H1 (cell line): Measurements from ENCODE around the gene RBM8A. TPM values are rescaled to one million over a fixed set of nuclear protein-coding genes. Genes with fewer than 3 reads are reported as not detected.

Experiments
- CTCF ChIA-PET: fragments of 300-600 bp; sonication (Branson Sonifier 250); formaldehyde crosslinking; loops from one replicate; lab custom pipeline; 2021; ENCODE audit not compliant: partially characterized antibody; lab: Charles Lee
- POLR2A ChIA-PET: fragments of 300-600 bp; sonication (Branson Sonifier 250); formaldehyde crosslinking; loops from one replicate; lab custom pipeline; 2021; ENCODE audit warnings: inconsistent platforms; ENCODE audit not compliant: partially characterized antibody; lab: Charles Lee
- DNase-seq, 2 experiments: peaks; one replicate each; pipeline versions ENCODE4 v3.0.0 to v3.0.0-alpha.2; 2010 to 2022; ENCODE audit warnings: low spot score in 2 of 2, low read depth in 1 of 2, mixed read lengths in 1 of 2
- FAIRE-seq: peaks from 2 replicates; lab custom pipeline; 2011; peaks lifted over from hg19 to GRCh38; lab: Jason Lieb, UNC
- H2AFZ ChIP-seq: 2 replicates; pipeline ENCODE4 v1.8.1; 2012; ENCODE audit warnings: low read length, inconsistent platforms
- H2AK5ac ChIP-seq: 2 replicates; pipeline ENCODE4 v1.6.1; 2013; ENCODE audit warnings: low read depth, low read length
- H2BK120ac ChIP-seq: replicated peaks from 2 replicates; pipeline ENCODE3; 2013; ENCODE audit warnings: low read depth, low read length, inconsistent platforms
- H2BK12ac ChIP-seq: 2 replicates; pipeline ENCODE4 v1.6.1; 2013; ENCODE audit warnings: low read depth, low read length
- H2BK15ac ChIP-seq: 2 replicates; pipeline ENCODE4 v1.6.1; 2013; ENCODE audit warnings: low read length
- H2BK20ac ChIP-seq: 2 replicates; pipeline ENCODE4 v1.6.1; 2013; ENCODE audit warnings: low read length
- H2BK5ac ChIP-seq: 2 replicates; pipeline ENCODE4 v1.6.1; 2013; ENCODE audit warnings: low read depth, low read length
- H3K14ac ChIP-seq: 2 replicates; pipeline ENCODE4 v1.6.1; 2013; ENCODE audit warnings: inconsistent platforms; ENCODE audit not compliant: insufficient read length
- H3K18ac ChIP-seq: 2 replicates; pipeline ENCODE4 v1.6.1; 2013; ENCODE audit warnings: low read length; ENCODE audit errors: extremely low read depth
- H3K23ac ChIP-seq: 2 replicates; pipeline ENCODE4 v1.6.1; 2013; ENCODE audit warnings: inconsistent platforms; ENCODE audit not compliant: insufficient read length
- H3K23me2 ChIP-seq: 2 replicates; pipeline ENCODE4 v1.6.1; 2013; ENCODE audit warnings: low read depth, low read length
- H3K27ac ChIP-seq: 2 replicates; pipeline ENCODE4 v1.6.1; 2011; ENCODE audit warnings: low read depth, low read length, inconsistent platforms
- H3K27me3 ChIP-seq, 4 experiments: replicated peaks in 1 of 4; 1 replicate in 1 of 4; 2 replicates in 3 of 4; pipeline versions ENCODE4 v1.6.1 to v1.8.1; 2011 to 2013; ENCODE audit warnings: low read length in 3 of 4, mild to moderate bottlenecking in 3 of 4, inconsistent platforms in 2 of 4, mixed read lengths in 2 of 4, moderate library complexity in 1 of 4; ENCODE audit not compliant: control insufficient read depth in 3 of 4, insufficient read depth in 3 of 4; ENCODE audit errors: extremely low read depth in 1 of 4
- H3K36me3 ChIP-seq, 4 experiments: 2 replicates each; pipeline versions ENCODE4 v1.6.1 to v1.8.1; 2011 to 2013; ENCODE audit warnings: mild to moderate bottlenecking in 4 of 4, low read length in 3 of 4, moderate library complexity in 2 of 4, control low read depth in 1 of 4, inconsistent platforms in 1 of 4; ENCODE audit not compliant: insufficient read depth in 4 of 4, control insufficient read depth in 2 of 4
- H3K4ac ChIP-seq: replicated peaks from 2 replicates; pipeline ENCODE3; 2013; ENCODE audit warnings: low read length, low read depth, mixed read lengths, inconsistent platforms; ENCODE audit not compliant: insufficient read length
- H3K4me1 ChIP-seq, 4 experiments: replicated peaks in 1 of 4; 1 replicate in 1 of 4; 2 replicates in 3 of 4; pipeline versions ENCODE4 v1.6.1 to v1.8.1; 2011 to 2013; ENCODE audit warnings: low read length in 3 of 4, inconsistent platforms in 2 of 4, mixed read lengths in 1 of 4; ENCODE audit not compliant: insufficient read depth in 4 of 4, control insufficient read depth in 3 of 4
- H3K4me2 ChIP-seq, 2 experiments: 2 replicates each; pipeline versions ENCODE4 v1.6.1 to v1.8.1; 2011 to 2013; ENCODE audit warnings: low read depth in 2 of 2, low read length in 2 of 2, control low read depth in 1 of 2, inconsistent platforms in 1 of 2, mild to moderate bottlenecking in 1 of 2; ENCODE audit not compliant: insufficient read depth in 1 of 2
- H3K4me3 ChIP-seq, 4 experiments: fragments of 200-600, 300-600 bp in 1 of 4; sonication (generic), shearing (Covaris generic), sonication (Bioruptor Twin) in 1 of 4; 2 replicates each; pipeline versions ENCODE4 v1.5.1 to v1.8.1; 2011 to 2016; ENCODE audit warnings: low read length in 4 of 4, low read depth in 3 of 4, control low read depth in 2 of 4, inconsistent platforms in 2 of 4, mild to moderate bottlenecking in 2 of 4, mixed read lengths in 1 of 4, moderate library complexity in 1 of 4; ENCODE audit not compliant: insufficient read depth in 2 of 4; ENCODE audit errors: extremely low read depth in 1 of 4
- H3K56ac ChIP-seq: replicated peaks from 2 replicates; pipeline ENCODE3; 2013; ENCODE audit warnings: low read depth, mild to moderate bottlenecking, mixed read lengths, low read length, inconsistent platforms; ENCODE audit not compliant: insufficient read length
- H3K79me1 ChIP-seq: 2 replicates; pipeline ENCODE4 v1.6.1; 2013; ENCODE audit warnings: low read depth, low read length, control low read depth
- H3K79me2 ChIP-seq, 2 experiments: 2 replicates each; pipeline versions ENCODE4 v1.6.1 to v1.8.1; 2012 to 2013; ENCODE audit warnings: low read length in 2 of 2, mild to moderate bottlenecking in 2 of 2, inconsistent platforms in 1 of 2; ENCODE audit not compliant: insufficient read depth in 2 of 2, control insufficient read depth in 1 of 2
- H3K9ac ChIP-seq, 4 experiments: replicated peaks in 1 of 4; 1 replicate in 1 of 4; 2 replicates in 3 of 4; pipeline versions ENCODE4 v1.6.1 to v1.8.1; 2011 to 2013; ENCODE audit warnings: low read depth in 3 of 4, low read length in 3 of 4, control low read depth in 2 of 4, mild to moderate bottlenecking in 2 of 4, moderate library complexity in 2 of 4, inconsistent platforms in 1 of 4; ENCODE audit errors: extremely low read depth in 1 of 4
- H3K9me3 ChIP-seq, 2 experiments: 2 replicates each; pipeline versions ENCODE4 v1.6.1 to v1.8.1; 2012 to 2013; ENCODE audit warnings: mild to moderate bottlenecking in 2 of 2, moderate library complexity in 2 of 2, control low read depth in 1 of 2, inconsistent platforms in 1 of 2, low read depth in 1 of 2, low read length in 1 of 2, mixed read lengths in 1 of 2; ENCODE audit not compliant: insufficient read depth in 2 of 2
- H4K20me1 ChIP-seq, 2 experiments: replicated peaks in 1 of 2; 2 replicates each; pipeline versions ENCODE3 to v1.8.1; 2011 to 2013; ENCODE audit warnings: inconsistent platforms in 2 of 2, low read length in 2 of 2, mild to moderate bottlenecking in 1 of 2; ENCODE audit not compliant: insufficient read depth in 2 of 2, control insufficient read depth in 1 of 2
- H4K5ac ChIP-seq: 2 replicates; pipeline ENCODE4 v1.6.1; 2013; ENCODE audit warnings: low read length, low read depth, mixed read lengths, inconsistent platforms; ENCODE audit not compliant: insufficient read length
- H4K8ac ChIP-seq: 2 replicates; pipeline ENCODE4 v1.8.0; 2013; ENCODE audit warnings: mild to moderate bottlenecking, moderate library complexity, low read length, inconsistent platforms; ENCODE audit not compliant: insufficient read depth; ENCODE audit errors: extremely low read depth
- H4K91ac ChIP-seq: replicated peaks from 2 replicates; pipeline ENCODE3; 2013; ENCODE audit warnings: low read length, mixed read lengths, inconsistent platforms; ENCODE audit not compliant: insufficient read length
- GABPA ChIP-seq: IDR thresholded peaks from 2 replicates; pipeline ENCODE4 v1.6.1; 2011; ENCODE audit warnings: mild to moderate bottlenecking, low read length, moderate library complexity, borderline replicate concordance; ENCODE audit not compliant: insufficient read depth
- PHF8 ChIP-seq: fragments of 200-600 bp; sonication (generic); conservative IDR thresholded peaks from 2 replicates; pipeline ENCODE4 v1.7.1; 2012; ENCODE audit warnings: low read depth, mild to moderate bottlenecking, inconsistent platforms, low read length, moderate library complexity
- ZNF274 ChIP-seq: IDR thresholded peaks from 2 replicates; pipeline ENCODE4 v1.7.0; 2012; ENCODE audit warnings: low read length, borderline replicate concordance; ENCODE audit errors: extremely low read depth
- WGBS, 2 experiments: shearing (Covaris generic) in 1 of 2; methylation state at CpG; one replicate each; pipeline versions ENCODE4 v1.1.6 to v1.1.7; 2013 to 2015; ENCODE audit warnings: low lambda C conversion rate in 2 of 2, mixed read lengths in 2 of 2, inconsistent platforms in 1 of 2, low coverage in 1 of 2, missing lambda C conversion rate in 1 of 2; ENCODE audit not compliant: insufficient replicate concordance in 2 of 2, insufficient coverage in 1 of 2, insufficient read length in 1 of 2; ENCODE audit errors: extremely low coverage in 1 of 2, missing lambda C conversion rate in 1 of 2; 5-methylcytosine and 5-hydroxymethylcytosine counted together
- polyA plus RNA-seq, 7 experiments: library from polyadenylated mRNA; depleted of rRNA in 3 of 7; stranded (reverse) in 5 of 7; unstranded in 2 of 7; fragments of >200 nt in 5 of 7; fragments of 200-250 nt in 2 of 7; gene quantifications; 1 replicate in 5 of 7; 2 replicates in 1 of 7; 4 replicates in 1 of 7; pipeline versions ENCODE4 v1.2.1 to v1.2.3, GENCODE V29; 2011 to 2013; ENCODE audit warnings: missing spikeins in 2 of 7, mixed read lengths in 2 of 7
- total RNA-seq: library from RNA; stranded (reverse); fragmentation: NEBNext Ultra II Directional; extraction: Animal tissue kit (Norgen Biotek cat#: 25700); gene quantifications from 2 replicates; pipeline ENCODE4 v1.2.1, GENCODE V29; 2021

RBM8A gene
- total and polyA plus RNA-seq, 2 of the 8 experiments (the other 6 are each of a cell fraction or from before 2014, with no cell fraction given), result 125 to 216 TPM

DNA sequence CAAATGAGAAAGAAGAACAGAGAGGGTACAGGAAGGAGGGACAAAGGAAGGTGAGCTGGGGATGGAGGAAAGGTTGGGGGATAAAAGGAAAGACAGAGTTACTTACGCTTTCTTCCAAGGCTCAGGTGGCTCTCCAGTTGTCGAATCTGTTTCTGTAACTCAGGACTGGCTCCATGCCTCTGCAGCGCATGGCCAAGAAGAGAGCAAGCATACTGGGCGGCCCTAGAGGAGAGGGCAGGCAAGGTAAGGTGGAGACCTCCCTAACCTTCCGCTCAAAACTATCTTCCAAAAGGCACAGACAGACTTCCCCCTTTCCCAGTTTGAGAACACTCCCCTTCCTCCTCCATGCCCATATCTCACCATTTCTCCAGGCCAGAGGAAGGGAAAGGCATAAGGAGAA is 9.7 kb downstream of the RBM8A start:
- WGBS, 2 experiments, result 88% methylated on average over 5 of the region's 5 CpGs; no CpG with 5 or more reads in 1 of the 2 experiments
- Histone ChIP-seq H3K56ac (no peak overlapping the region), H3K4me1 (peaks cover 0 to 6% (median 2%) of the 10 kb centered on the region in 4 experiments; a peak in 6 of 7 replicates), H3K4me3 (peak overlapping the region; percentile 71 to 96 (median 82); a peak in 5 of 8 replicates), H2AFZ (peak overlapping the region; percentile 15; the same call in 1 of the 2 replicates), H3K23ac (no peak overlapping the region), H3K14ac (no peak overlapping the region), H4K91ac (no peak overlapping the region), H2BK20ac (no peak overlapping the region), H3K27me3 (no peaks in the 10 kb centered on the region), H3K4ac (no peak overlapping the region), H2BK120ac (no peak overlapping the region), H4K20me1 (no peaks in the 10 kb centered on the region), H4K5ac (no peak overlapping the region), H2BK15ac (no peak overlapping the region), H3K79me1 (no peaks in the 10 kb centered on the region), H3K79me2 (no peaks in the 10 kb centered on the region), H3K27ac (no peak overlapping the region), H3K4me2 (peak overlapping the region; percentile 94 to 99), H3K36me3 (peaks cover 0 to 5% (median 0%) of the 10 kb centered on the region in 4 experiments; a peak in 3 of 8 replicates), H2BK5ac (no peak overlapping the region), H2BK12ac (no peak overlapping the region), H2AK5ac (no peak overlapping the region), H3K9ac (peak overlapping the region in 1 of 4 experiments; percentile 75; a peak in 2 of 7 replicates), H4K8ac (no peak overlapping the region), H3K23me2 (peaks cover 16% of the 10 kb centered on the region), H3K9me3 (no peaks in the 10 kb centered on the region), H3K18ac (no peak overlapping the region)
- DNase-seq (no peak), FAIRE-seq (no peak)
- TF ChIP-seq ZNF274 (no peak), GABPA (no peak), PHF8 (no peak)
- CTCF ChIA-PET, result interaction anchor here (0.8 to 15.9 kb wide), 2 partner anchors 17 to 26 kb away, joined by 4 to 146 read pairs; no protein-coding TSS in a partner anchor
- POLR2A ChIA-PET, result interaction anchor here (1.2 to 2.4 kb wide), 2 partner anchors 10 to 26 kb away, joined by 4 to 17 read pairs; partner anchors contain the start of gene RBM8A
